Coronary artery (tissue), 2 donors: ENCODE results near the gene EMID1.
"Not testable (repeated sequence)": the region's sequence is repeated elsewhere in the genome, so short reads cannot be mapped to it uniquely, and the experiment has no call there.

Source experiments
- DNase-seq: peaks from one replicate; pipeline ENCODE4 v3.0.0-alpha.2; 2017; ENCODE audit warnings: low spot score
- H3K27ac ChIP-seq, 2 donors: fragments of 200-600 bp; sonication (generic); one replicate each; pipeline ENCODE4 v1.5.1; 2016 to 2019
- H3K4me3 ChIP-seq: fragments of 200-600 bp; sonication (generic); 2 replicates; pipeline ENCODE4 v1.5.1; 2016; ENCODE audit warnings: mild to moderate bottlenecking, moderate library complexity
- CTCF ChIP-seq: fragments of 200-600 bp; sonication (generic); IDR thresholded peaks from one replicate; pipeline ENCODE4 v1.5.1; 2019; ENCODE audit warnings: antibody characterized with exemption

The EMID1 gene

GRCh38 chr22:29231971-29232959 is 26.6 kb downstream of the EMID1 start:
- no peak for TF ChIP-seq CTCF
- H3K4me3 ChIP-seq = no peak overlapping the region
- peak; percentile 74 for DNase-seq
- H3K27ac ChIP-seq = peak overlapping the region in 1 of 2 donors; percentile 5

GRCh38 chr22:29233277-29233877 is 27.7 kb downstream of the EMID1 start:
- Histone ChIP-seq H3K4me3 (no peak overlapping the region), H3K27ac (no peak overlapping the region)
- TF ChIP-seq CTCF = no peak
- no peak for DNase-seq

- not testable (repeated sequence) for H3K27ac ChIP-seq, DNase-seq, H3K4me3 ChIP-seq
These were observed 34.8 kb downstream of the EMID1 start for GRCh38 chr22:29240481-29240880.

GRCh38 chr22:29243874-29244446 is 38.3 kb downstream of the EMID1 start:
- no peak for DNase-seq
- Histone ChIP-seq H3K4me3 (no peak overlapping the region), H3K27ac (no peak overlapping the region)
- TF ChIP-seq CTCF = no peak

- Histone ChIP-seq H3K27ac (no peak overlapping the region), H3K4me3 (no peak overlapping the region)
- no peak for DNase-seq
- TF ChIP-seq CTCF = no peak
These were observed 39.3 kb downstream of the EMID1 start for GRCh38 chr22:29244785-29245625.

- peak; percentile 98 for TF ChIP-seq CTCF
- no peak overlapping the region for H3K27ac ChIP-seq
- no peak for DNase-seq
- no peak overlapping the region for H3K4me3 ChIP-seq
These were observed 40.1 kb downstream of the EMID1 start for GRCh38 chr22:29245626-29246385.

GRCh38 chr22:29247891-29248290 is 42.2 kb downstream of the EMID1 start:
- not testable (repeated sequence) for DNase-seq, H3K4me3 ChIP-seq, H3K27ac ChIP-seq
